HepG2 (cell line): ENCODE results near the gene SULT2B1. TPM values are rescaled to one million over a fixed set of nuclear protein-coding genes. Genes with fewer than 3 reads are reported as not detected.

Experiments used
- CBX2 ChIP-seq, 2 experiments: fragments of 200-600 bp in 1 of 2; sonication (generic); formaldehyde crosslinking in 1 of 2; IDR thresholded peaks; 2 replicates each; pipeline versions ENCODE4 v1.7.0 to v1.8.1; 2018 to 2022; ENCODE audit warnings: low read depth in 2 of 2, low read length in 1 of 2, mild to moderate bottlenecking in 1 of 2, missing genetic modification reagents in 1 of 2
- CREM ChIP-seq, 2 experiments: sonication (generic) in 1 of 2; formaldehyde crosslinking in 1 of 2; IDR thresholded peaks; 2 replicates each; pipeline versions ENCODE4 v1.4.0 to v1.6.1; 2016 to 2020; ENCODE audit warnings: antibody characterized with exemption in 1 of 2, mild to moderate bottlenecking in 1 of 2, missing genetic modification reagents in 1 of 2
- FOSL1 ChIP-seq: sonication (generic); formaldehyde crosslinking; IDR thresholded peaks from 2 replicates; pipeline ENCODE4 v1.9.0; 2021; ENCODE audit warnings: missing genetic modification reagents, borderline replicate concordance
- FOXP1 ChIP-seq, 2 experiments: fragments of 450-650 bp in 1 of 2; IDR thresholded peaks; 2 replicates each; pipeline ENCODE4 v1.6.1; 2017 to 2018; ENCODE audit warnings: antibody characterized with exemption in 1 of 2
- HES4 ChIP-seq: sonication (generic); formaldehyde crosslinking; IDR thresholded peaks from 2 replicates; pipeline ENCODE4 v1.9.0; 2021; ENCODE audit warnings: mild to moderate bottlenecking, missing genetic modification reagents, borderline replicate concordance
- NKX3-1 ChIP-seq: sonication (generic); formaldehyde crosslinking; IDR thresholded peaks from 2 replicates; pipeline ENCODE4 v1.5.0; 2020; ENCODE audit warnings: missing genetic modification reagents
- RBM22 ChIP-seq: fragments of 200-400 bp; formaldehyde crosslinking; optimal IDR thresholded peaks from 2 replicates; pipeline ENCODE3; 2017; ENCODE audit warnings: mild to moderate bottlenecking, low read length, moderate library complexity
- RXRA ChIP-seq: sonication (generic); formaldehyde crosslinking; IDR thresholded peaks from 2 replicates; pipeline ENCODE4 v1.5.1; 2020; ENCODE audit warnings: missing genetic modification reagents
- RXRB ChIP-seq: IDR thresholded peaks from 2 replicates; pipeline ENCODE4 v1.6.1; 2016; ENCODE audit warnings: borderline replicate concordance, missing genetic modification reagents, missing compliant biosample characterization
- TSC22D2 ChIP-seq: sonication (generic); formaldehyde crosslinking; IDR thresholded peaks from 2 replicates; pipeline ENCODE4 v1.5.1; 2020; ENCODE audit warnings: missing genetic modification reagents, mild to moderate bottlenecking, borderline replicate concordance
- ZNF256 ChIP-seq: sonication (generic); formaldehyde crosslinking; conservative IDR thresholded peaks from 2 replicates; pipeline ENCODE4 v1.4.0; 2020; ENCODE audit warnings: missing genetic modification reagents
- ZNF350 ChIP-seq: sonication (generic); formaldehyde crosslinking; IDR thresholded peaks from 2 replicates; pipeline ENCODE4 v1.4.0; 2020; ENCODE audit warnings: mild to moderate bottlenecking, low read depth, missing genetic modification reagents, borderline replicate concordance
- polyA plus RNA-seq, 8 experiments: library from polyadenylated mRNA; depleted of rRNA in 3 of 8; stranded (reverse) in 7 of 8; unstranded in 1 of 8; fragments of >200 nt; fragmentation: Illumina TruSeq in 4 of 8; extraction: Trizol in 4 of 8; gene quantifications; 2 replicates each; pipeline versions ENCODE4 v1.2.1 to v1.2.3, GENCODE V29; 2011 to 2016; ENCODE audit warnings: low read depth in 4 of 8, missing spikeins in 1 of 8, mixed read lengths in 1 of 8; ENCODE audit not compliant: insufficient read depth in 1 of 8
- total RNA-seq, 5 experiments: library from RNA; depleted of rRNA; stranded (reverse); fragments of >200 nt; fragmentation: Illumina TruSeq; extraction: Trizol; gene quantifications; 2 replicates each; pipeline ENCODE4 v1.2.3, GENCODE V29; 2016; ENCODE audit warnings: low read depth in 1 of 5
- TF ChIP-seq, protein P1 (sequence below): sonication (generic); formaldehyde crosslinking; IDR thresholded peaks from 2 replicates; pipeline ENCODE4 v1.5.0; 2020; ENCODE audit warnings: mild to moderate bottlenecking, missing genetic modification reagents, borderline replicate concordance
- TF ChIP-seq, protein P2 (sequence below): sonication (generic); formaldehyde crosslinking; IDR thresholded peaks from 2 replicates; pipeline ENCODE4 v1.8.0; 2022; ENCODE audit warnings: low read depth, missing genetic modification reagents
- TF ChIP-seq, protein P3 (sequence below): sonication (generic); formaldehyde crosslinking; IDR thresholded peaks from 2 replicates; pipeline ENCODE4 v1.4.0; 2020; ENCODE audit warnings: missing genetic modification reagents, mild to moderate bottlenecking, borderline replicate concordance
- TF ChIP-seq, protein P4 (sequence below): sonication (generic); IDR thresholded peaks from 2 replicates; pipeline ENCODE4 v1.6.1; 2016; ENCODE audit warnings: low read depth, borderline replicate concordance

SULT2B1 gene
- total and polyA plus RNA-seq, 2 of the 13 experiments (the other 11 are each of a cell fraction or from before 2014, with no cell fraction given): 0.13 TPM; not detected in 1

DNA sequence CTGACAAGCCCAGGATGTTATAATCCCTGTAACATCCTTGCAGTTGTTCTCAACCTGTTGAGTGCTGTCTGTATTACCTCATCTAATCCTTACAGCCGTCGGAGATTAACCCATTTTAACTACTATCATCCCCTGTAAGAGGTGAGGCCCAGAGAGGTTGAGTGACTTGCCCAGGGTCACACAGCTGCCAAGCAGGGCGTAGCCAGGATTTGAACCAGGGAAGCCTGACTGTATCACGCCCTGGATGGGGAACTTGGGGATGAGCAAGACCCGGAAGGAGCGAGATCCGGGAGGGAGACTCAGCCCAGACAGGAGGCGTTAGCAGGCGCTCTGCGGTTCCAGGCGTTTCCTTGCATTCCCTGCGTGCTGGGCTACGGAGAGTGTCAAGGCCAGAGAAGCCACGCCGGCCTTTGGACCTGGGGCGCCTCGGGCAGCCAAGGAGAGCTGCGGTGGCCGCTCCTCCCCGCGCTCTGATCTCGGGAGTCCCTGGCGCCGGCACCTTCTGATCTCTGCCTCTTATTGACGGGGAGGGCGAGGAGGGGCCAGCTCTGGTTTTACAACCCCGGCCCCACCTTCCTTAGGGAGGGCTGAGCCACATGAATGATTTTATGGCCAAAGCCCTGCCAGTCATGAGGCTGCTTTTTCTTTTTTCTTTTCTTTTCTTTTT lies 6.2 kb downstream of the SULT2B1 start (continued):
- TF ChIP-seq, protein P1, sequence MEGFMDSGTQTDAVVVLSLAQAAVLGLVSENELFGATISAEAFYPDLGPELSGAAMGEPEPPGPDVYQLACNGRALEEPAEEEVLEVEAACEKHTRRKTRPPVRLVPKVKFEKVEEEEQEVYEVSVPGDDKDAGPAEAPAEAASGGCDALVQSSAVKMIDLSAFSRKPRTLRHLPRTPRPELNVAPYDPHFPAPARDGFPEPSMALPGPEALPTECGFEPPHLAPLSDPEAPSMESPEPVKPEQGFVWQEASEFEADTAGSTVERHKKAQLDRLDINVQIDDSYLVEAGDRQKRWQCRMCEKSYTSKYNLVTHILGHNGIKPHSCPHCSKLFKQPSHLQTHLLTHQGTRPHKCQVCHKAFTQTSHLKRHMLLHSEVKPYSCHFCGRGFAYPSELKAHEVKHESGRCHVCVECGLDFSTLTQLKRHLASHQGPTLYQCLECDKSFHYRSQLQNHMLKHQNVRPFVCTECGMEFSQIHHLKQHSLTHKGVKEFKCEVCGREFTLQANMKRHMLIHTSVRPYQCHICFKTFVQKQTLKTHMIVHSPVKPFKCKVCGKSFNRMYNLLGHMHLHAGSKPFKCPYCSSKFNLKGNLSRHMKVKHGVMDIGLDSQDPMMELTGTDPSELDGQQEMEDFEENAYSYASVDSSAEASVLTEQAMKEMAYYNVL (CRISPR knock-in tag): peak; percentile 85; the same call in 1 of the 2 replicates
- TF ChIP-seq HES4 (CRISPR knock-in tag): no peak
- peak; percentile 97 for TF ChIP-seq RXRA (CRISPR knock-in tag)
- no peak for TF ChIP-seq FOXP1 (IDR thresholded peaks at IDR 0.05)
- peak; percentile 69 for TF ChIP-seq FOXP1 (CRISPR knock-in tag; IDR thresholded peaks at IDR 0.05)
- TF ChIP-seq NKX3-1 (CRISPR knock-in tag): no peak
- TF ChIP-seq, protein P2, sequence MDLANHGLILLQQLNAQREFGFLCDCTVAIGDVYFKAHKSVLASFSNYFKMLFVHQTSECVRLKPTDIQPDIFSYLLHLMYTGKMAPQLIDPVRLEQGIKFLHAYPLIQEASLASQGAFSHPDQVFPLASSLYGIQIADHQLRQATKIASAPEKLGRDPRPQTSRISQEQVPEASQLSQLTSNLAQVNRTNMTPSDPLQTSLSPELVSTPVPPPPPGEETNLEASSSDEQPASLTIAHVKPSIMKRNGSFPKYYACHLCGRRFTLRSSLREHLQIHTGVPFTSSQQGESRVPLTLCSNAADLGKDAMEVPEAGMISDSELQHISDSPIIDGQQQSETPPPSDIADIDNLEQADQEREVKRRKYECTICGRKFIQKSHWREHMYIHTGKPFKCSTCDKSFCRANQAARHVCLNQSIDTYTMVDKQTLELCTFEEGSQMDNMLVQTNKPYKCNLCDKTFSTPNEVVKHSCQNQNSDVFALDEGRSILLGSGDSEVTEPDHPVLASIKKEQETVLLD (CRISPR knock-in tag): no peak
- TF ChIP-seq CREM (IDR thresholded peaks at IDR 0.05): peak; percentile 85
- no peak for TF ChIP-seq CREM (CRISPR knock-in tag; IDR thresholded peaks at IDR 0.05)
- TF ChIP-seq, protein P3, sequence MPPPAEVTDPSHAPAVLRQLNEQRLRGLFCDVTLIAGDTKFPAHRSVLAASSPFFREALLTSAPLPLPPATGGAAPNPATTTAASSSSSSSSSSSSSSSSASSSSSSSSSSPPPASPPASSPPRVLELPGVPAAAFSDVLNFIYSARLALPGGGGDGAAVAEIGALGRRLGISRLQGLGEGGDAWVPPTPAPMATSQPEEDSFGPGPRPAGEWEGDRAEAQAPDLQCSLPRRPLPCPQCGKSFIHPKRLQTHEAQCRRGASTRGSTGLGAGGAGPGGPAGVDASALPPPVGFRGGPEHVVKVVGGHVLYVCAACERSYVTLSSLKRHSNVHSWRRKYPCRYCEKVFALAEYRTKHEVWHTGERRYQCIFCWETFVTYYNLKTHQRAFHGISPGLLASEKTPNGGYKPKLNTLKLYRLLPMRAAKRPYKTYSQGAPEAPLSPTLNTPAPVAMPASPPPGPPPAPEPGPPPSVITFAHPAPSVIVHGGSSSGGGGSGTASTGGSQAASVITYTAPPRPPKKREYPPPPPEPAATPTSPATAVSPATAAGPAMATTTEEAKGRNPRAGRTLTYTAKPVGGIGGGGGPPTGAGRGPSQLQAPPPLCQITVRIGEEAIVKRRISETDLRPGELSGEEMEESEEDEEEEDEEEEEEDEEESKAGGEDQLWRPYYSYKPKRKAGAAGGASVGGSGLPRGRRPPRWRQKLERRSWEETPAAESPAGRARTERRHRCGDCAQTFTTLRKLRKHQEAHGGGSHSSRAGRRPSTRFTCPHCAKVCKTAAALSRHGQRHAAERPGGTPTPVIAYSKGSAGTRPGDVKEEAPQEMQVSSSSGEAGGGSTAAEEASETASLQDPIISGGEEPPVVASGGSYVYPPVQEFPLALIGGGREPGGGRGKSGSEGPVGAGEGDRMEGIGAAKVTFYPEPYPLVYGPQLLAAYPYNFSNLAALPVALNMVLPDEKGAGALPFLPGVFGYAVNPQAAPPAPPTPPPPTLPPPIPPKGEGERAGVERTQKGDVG: peak; percentile 60; the same call in 1 of the 2 replicates
- TF ChIP-seq RXRB (CRISPR knock-in tag): peak; percentile 96
- no peak for TF ChIP-seq CBX2 (IDR thresholded peaks at IDR 0.05; ENCODE audit: low read depth, low read length)
- no peak for TF ChIP-seq CBX2 (CRISPR knock-in tag; IDR thresholded peaks at IDR 0.05; ENCODE audit: low read depth)
- TF ChIP-seq, protein P4, sequence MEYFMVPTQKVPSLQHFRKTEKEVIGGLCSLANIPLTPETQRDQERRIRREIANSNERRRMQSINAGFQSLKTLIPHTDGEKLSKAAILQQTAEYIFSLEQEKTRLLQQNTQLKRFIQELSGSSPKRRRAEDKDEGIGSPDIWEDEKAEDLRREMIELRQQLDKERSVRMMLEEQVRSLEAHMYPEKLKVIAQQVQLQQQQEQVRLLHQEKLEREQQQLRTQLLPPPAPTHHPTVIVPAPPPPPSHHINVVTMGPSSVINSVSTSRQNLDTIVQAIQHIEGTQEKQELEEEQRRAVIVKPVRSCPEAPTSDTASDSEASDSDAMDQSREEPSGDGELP: peak; percentile 68; the same call in 1 of the 2 replicates
- peak; percentile 92 for TF ChIP-seq ZNF350 (CRISPR knock-in tag)
- peak; percentile 48; the same call in 1 of the 2 replicates for TF ChIP-seq FOSL1 (CRISPR knock-in tag)
- no peak for TF ChIP-seq RBM22
- TF ChIP-seq ZNF256: 0 out of 2 replicates have a peak, but pooled peaks have one; percentile 64
- peak; percentile 78; the same call in 1 of the 2 replicates for TF ChIP-seq TSC22D2 (CRISPR knock-in tag)
